KG1 (cell line): ENCODE results near the gene ME1.
A peak's percentile ranks its signal among the peaks of the same experiment; 100 is the strongest.
"Not testable (repeated sequence)": the region's sequence is repeated elsewhere in the genome, so short reads cannot be mapped to it uniquely, and the experiment has no call there.

Experiments used
- DNase-seq: peaks from one replicate; lab custom pipeline; 2025; lab: John Stamatoyannopoulos, UW

Gene ME1

DNA sequence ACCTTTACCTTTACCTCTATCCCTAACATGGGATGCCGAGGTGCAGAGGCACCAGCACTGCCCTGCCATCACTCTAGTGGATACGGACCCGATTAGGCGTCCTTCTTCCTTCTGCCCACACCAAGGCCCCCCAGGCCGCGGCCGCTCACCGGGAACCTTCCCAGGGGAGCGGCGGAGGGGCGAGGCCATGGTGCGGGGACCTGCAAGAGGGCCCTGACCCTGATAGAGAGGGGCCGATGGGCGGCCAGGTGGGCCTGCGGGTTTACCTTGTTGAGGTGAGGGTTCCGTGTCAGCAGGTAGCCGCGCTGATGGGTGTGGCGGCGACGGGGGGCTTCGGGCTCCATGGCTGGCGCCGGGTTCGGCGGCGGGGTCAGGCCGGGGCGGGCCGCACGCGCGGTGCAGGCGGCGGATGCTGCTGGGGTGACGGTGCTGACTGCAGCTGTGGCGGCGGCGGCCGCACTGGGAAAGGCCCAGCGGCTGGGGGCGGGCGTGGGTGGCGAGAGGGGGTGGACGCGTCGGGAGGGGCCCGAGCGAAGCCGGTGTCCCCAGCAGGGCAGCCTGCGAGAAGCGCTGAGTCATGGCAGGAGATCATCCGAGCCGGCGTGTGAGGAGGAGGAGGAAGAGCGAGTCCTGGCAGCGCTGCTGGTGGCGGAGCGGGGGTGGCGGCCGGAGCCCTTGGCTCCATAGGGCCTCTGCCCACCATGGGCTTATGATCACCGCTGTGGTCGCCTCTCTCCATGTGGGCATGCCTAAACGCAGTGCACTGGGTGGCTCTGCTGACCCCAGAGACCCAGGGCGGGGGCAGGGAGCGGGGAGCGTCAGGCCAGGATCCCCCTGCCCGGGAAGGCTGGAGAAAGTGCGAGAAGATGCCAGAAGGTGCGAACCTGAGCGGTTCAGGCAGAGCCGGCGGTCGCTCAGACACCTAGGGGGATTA lies at the start of gene ME1:
Gene ME1 (minus strand): TSS at position 441 of the 934 bp plus-strand sequence. CDS start 97 bp downstream, at position 344.
- no peak for DNase-seq

DNA sequence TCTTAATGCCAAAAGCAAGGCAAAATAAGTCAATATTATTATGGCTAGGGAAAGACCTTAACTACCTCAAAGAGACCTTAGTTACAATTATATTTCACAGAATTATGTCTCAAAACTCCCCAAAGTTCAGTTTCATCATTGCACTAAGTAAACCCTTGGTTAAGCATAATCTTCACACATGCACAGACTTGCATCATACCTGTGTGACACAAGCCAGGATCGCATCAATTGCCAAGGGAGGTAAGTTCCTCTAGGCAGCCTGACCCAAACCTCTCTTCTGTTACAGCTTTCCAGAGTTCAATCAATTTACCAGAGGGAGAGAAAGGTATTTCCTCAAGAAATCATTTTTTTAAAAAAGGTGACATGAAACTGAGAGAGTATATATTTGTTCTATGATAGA lies 49.6 kb upstream of the ME1 start:
- DNase-seq, result no peak

DNA sequence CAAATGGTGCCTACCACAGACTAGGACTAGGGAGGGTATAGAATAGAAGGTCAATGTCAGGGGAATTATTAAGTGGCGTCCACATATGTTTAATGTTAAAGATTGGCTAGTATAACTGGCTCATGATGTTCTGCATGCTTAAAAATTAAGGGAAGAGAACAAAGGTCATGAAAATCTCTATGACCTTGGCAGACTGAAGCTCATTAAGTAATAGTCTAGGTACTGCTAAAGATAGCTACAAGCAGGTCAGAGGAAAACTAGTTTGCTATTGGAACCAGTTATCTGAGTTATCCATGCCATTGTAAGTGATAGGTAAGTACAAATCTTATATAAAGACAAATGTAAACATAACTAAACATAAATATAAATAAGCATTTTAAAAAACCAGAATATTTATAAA lies 48.5 kb upstream of the ME1 start:
- no peak for DNase-seq

DNA sequence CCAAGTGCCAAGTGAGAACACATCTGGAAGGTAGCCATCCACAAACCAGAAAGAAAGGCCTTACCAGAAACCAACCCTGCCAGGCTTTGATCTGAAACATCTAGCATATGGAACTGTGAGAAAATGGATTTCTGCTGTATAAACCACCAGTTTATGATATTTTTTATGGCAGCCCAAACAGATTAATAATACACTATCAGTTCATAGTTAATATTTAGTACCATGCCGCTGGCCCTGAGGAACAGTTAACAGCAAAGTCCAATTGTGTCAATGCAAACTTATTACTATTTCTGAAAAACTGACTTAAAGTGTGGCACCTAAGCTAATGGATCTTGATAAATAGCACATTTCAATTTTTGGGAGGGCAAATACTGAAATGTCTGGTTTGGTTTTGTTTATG lies 46.1 kb upstream of the ME1 start:
- DNase-seq, result no peak

DNA sequence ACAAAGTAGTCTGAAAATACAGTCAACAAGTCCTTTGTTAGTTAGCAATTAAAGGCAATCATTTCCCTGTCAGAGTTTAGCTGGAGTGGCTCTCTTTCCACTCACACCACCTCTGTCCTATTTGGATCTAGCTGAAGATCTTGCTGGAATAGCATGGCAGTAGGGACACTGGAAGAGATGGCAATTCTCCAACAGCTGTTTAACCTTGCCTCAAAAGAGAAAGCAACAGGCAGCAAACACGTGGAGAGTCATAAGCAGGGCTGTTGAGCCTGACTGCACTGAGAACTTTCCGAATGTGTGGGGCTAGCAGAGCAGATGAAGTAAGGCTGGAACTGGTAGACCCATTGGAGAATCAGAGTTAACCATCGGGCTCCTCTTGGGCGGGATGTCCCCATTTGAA lies 43.5 kb upstream of the ME1 start:
- DNase-seq, result no peak

DNA sequence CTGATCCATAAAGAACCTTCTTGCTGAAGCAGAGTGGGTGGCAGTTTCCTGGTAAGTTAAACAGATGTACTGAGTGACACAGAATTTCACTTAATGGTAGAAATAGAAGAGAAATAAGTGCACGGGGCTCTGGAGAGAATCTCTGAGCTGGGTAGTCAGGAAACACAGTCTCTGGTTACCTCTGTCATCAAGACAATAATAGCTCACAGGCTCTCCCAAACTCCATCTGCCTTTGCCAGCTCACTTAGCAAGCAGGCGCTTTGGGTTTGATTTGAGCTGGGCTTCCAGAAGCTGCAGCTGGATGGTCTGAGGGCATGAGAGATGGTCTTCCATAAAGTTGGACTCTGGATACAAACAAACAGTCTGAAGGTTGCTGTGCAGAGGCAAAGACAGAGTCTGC lies 41.9 kb upstream of the ME1 start:
- DNase-seq, result no peak

DNA sequence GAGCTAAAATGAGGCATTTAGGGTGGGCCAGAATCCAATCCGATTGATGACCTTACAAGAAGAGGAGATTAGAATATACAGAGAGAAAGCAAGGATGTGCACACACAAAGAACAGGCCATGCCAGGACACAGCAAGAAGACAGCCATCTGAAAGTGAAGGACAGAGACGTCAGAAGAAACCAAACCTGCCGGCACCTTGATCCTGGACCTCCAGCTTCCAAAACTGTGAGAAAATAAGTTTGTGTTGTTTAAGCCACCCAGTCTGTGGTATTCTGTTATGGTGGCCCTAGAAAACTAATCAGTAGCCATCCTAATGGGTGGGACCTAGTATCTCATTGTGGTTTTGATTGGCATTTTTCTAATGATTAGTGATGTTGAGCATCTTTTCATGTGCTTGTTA lies 39.7 kb upstream of the ME1 start:
- DNase-seq, result no peak

DNA sequence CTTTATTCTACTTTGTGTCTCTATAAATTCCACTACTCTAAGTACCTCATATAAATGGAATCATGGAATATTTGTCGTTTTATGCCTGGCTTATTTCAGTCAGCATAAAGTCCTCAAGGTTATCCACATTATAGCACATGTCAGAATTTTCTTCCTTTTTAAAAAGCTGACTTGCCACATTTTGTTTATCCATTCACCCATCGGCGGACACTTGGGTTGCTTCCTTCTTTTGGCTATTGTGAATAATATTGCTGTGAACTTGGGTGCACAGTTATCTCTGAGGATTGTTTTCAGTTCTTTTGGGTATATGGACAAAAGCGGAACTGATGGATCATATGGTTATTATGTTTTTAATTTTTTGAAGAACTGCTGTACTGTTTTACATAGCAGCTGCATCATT lies 39.1 kb upstream of the ME1 start:
- DNase-seq, result no peak

DNA sequence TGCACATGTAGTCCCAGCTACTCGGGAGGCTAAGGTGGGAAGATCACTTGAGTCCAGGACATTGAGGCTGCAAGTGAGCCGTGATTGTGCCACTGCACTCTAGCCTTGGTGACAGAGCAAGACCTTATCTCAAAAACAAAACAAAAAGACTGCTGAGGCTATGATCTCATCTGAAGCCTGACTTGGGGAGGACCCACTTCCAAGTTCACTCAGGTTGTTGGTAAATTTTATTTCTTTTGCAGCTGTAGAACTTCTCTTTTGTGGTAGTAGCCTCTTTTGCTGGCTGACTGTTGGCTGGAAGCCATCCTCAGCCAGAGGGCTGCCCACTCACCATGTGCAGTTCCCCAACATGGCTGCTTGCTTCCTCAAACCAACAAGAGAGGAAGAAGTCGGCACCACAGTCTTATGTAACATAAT lies 36.8 kb upstream of the ME1 start:
- DNase-seq, result peak; percentile 59

DNA sequence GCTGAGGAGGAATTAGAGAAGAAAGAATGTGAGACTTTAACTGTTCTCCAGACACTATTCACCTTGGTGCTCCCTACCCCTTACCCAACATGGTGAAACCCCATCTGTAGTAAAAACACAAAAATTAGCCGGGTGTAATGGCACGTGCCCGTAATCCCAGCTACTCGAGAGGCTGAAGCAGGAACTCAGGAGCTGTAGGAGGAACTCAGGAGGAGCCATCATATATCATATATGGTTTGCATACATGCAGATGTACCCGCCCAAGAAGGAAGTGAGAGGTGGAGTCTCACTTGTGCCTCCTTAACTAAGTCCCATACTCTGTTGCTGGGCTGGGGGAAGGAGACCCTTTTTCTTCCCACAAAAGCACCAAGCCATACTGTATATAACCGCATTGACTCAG lies 35.5 kb upstream of the ME1 start:
- DNase-seq, result no peak

DNA sequence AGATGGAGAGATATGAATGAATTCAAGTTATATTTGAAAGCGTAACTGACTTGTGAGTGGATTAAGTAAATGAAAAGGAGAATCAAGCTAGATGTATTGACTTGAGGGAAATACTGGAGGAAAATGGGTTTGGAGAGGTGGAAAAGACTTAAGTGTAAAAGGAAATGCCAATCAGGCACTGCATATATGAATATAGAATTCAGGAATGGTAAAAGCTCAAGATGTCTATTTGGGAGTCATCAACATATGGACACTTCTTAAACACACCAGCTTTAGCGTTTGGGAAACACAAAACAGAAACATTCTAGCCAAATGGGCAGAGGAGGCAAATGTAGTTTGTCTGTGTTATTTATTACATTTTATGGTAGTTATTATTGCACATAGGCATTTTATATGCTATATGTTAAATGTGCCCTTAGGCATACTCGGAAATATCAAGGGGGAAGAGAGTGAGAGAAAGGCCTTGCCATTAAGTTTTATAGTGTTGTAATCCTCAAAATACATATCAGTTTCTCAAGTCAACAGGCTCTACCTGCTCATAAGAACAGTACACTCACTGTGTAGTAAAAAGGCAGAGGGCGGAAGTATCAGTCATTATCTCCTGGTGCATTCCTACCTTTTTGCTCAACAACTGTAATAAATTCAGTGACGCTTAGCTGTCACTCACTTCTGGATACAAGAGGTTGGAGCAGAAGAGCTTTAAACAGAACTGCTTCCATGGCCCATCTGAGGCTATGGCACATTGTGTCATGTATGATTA lies 33.7 kb upstream of the ME1 start:
- no peak for DNase-seq

DNA sequence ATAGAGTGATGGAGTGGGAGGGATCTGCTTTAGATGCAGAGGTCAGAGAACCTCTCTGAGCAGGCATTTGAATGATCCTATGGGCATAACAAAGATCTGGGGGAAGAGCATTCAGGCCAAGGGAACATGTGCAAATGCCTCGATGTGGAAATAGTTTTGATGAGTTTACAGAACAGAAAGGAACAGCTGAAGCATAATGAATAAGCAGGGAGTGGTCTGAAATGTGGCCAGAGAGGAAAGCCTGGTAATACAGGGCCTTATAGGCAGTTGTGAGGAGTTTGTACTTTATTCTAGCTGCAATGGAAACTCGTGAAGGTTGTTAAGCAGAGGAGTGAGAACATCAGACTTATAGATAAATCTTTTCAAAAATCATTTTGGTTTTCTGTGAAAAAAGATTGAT lies 33.0 kb upstream of the ME1 start:
- DNase-seq, result no peak

DNA sequence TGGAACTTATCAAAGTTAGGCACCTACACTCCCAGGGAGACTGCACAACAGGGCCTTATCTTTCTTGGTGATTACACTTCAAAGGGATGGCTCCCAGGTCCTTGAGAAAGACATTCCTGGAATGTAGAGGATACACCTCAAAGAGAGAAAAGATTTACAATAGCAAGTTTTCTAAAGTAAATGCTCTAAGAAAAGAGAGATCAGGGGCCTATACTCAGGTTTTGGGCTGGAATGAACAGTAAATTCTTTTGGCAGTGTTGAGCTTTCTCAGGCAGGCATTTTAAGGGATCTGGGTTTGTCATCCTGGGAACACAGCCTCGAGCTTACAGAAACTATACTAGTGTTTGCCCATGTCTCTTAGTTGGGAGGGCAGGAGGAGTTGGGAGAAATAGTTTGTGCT lies 31.7 kb upstream of the ME1 start:
- no peak for DNase-seq

DNA sequence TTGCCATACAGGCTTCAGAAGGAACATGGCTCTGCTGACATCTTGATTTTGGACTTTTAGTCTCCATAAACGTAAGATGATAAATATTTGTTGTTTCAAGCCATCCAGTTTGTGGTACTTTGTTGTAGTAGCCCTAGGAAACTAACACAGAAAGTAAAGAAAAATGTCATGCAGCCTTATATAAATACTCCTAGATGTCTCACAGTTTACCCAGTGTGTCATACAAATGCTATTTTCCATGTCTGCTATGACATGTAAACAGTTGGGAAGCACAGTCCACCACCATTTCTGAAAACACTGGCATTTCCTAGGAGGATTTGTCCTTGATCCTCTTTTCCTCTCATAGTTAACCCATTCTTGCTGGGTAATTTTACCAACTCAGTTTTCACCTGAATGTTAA lies 30.6 kb upstream of the ME1 start:
- DNase-seq, result no peak

DNA sequence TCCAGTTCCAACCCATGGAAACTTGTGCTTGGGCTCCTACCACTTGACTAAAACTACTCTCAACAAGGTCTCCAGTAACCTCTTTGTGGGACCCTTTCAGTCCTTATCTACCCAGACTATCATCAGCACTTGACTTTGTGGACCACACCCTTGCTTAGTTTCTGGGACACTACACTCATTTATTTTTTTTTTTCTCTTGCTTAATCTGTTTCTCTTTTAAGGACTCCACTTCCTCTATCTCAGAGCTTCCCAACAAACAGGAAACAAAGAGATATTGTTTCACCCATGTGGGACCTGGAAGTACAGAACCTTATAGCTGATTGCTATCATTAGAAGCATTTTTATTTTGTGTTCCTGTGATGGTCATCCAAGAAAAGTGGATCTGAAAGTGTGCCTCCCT lies 28.8 kb upstream of the ME1 start:
- DNase-seq, result no peak

DNA sequence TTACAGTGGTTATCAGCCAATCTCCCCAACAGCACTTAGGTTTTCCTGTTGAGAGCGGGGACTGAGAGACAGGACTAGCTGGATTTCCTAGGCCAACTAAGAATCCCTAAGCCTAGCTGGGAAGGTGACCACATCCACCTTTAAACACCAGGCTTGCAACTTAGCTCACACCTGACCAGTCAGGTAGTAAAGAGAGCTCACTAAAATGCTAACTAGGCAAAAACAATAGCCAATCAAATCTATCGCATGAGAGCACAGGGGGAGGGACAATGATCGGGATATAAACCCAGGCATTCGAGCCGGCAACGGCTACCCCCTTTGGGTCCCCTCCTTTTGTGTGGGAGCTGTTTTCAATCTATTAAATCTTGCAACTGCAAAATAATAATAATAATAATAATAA lies 19.2 kb upstream of the ME1 start:
- not testable (repeated sequence) for DNase-seq

DNA sequence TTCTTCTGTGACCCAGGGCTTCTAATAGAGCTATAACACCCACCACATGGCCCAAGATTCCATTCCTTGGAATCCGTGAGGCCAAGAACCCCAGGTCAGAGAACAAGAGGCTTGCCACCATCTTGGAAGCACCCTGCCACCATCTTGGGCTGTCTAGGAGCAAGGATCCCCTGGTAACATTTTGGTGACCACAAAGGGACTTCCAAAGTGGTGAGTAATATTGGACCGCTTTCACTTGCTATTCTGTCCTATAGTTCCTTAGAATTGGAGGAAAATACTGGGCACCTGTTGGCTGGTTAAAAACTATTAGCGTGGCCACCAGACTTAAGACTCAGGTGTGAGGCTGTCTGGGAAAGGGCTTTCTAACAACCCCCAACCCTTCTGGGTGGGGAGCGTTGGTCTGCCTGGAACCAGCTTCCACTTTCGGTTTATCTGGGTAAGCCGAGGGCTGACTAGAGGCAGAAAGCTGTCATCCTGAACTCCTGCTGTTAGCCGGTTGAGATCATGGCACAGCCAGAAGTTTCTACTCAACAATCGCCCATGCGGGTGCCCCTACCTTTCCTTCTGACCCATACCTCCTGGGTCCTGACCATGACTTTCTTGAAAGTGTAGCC lies 13.3 kb upstream of the ME1 start:
- DNase-seq, result not testable (repeated sequence)

DNA sequence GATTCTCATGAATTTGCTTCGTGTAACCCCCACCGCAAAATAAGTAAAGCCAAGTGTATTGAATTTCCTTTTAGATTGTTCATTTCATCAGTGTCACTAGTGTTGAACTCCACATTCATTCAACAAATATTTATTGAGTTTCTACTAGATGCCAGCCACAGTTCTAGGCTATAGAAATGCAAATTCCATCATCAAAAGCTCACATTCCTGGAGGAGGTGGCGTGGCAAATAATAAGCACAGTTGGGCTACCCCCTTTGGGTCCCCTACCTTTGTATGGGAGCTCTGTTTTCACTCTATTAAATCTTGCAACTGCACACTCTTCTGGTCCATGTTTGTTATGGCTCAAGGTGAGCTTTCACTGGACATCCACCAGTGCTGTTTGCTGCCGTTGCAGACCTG lies 12.7 kb upstream of the ME1 start:
- no peak for DNase-seq

DNA sequence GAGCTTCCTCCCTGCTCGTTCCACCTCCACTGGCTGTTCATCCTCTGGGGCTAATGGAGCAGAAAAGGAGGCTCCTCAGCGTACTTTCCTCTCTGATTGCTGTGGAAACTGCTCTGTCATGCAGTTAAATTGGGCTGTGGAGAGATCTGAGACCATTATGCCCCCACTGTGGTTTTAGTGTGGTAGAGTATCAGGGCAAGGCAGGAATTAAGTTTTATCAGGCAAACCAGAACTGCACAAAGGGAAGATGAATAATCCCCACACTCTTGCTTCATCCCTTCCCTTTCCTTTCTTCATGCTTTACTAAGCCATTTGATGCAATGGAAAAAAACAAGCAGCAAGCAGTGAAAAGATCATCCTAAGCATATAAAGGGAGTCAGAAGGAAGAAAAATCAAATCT lies 11.9 kb upstream of the ME1 start:
- no peak for DNase-seq

DNA sequence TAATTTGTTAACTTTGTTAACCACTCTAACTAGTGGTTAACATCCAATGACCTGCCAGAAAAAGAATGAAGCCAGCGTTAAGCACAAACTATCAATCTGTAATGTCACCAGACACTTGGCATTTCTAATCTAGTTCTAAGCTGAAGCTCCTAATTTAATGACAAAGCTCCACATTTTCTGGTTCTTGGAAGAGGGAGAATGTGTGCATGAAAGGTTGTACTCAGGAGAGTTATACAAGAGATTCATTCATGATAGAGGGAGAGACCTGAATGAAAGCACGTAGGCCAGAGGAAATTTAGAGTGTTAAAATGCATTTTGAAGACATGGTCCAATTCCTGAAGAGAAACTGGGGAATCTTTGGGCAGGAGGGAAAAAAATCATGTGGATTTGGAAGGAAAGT lies 8.3 kb upstream of the ME1 start:
- DNase-seq, result no peak

DNA sequence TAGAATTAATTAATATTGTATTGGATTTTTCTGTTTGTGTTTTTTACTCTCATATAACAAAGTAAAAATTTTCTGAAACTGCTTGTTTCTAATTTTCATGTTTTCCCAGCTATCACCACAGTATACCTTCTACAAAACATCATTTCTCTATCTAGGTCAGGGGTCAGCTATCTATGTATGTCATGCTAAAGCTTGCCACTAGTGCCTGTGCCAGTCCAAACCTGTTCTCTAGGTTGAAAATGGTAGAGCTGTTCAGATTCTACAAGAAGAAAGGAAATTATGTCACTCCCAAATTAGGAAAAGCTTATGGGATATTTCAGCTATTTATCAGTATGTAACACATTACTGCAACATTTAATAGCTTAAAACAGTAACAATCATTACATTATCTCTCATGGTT lies 5.8 kb upstream of the ME1 start:
- no peak for DNase-seq

DNA sequence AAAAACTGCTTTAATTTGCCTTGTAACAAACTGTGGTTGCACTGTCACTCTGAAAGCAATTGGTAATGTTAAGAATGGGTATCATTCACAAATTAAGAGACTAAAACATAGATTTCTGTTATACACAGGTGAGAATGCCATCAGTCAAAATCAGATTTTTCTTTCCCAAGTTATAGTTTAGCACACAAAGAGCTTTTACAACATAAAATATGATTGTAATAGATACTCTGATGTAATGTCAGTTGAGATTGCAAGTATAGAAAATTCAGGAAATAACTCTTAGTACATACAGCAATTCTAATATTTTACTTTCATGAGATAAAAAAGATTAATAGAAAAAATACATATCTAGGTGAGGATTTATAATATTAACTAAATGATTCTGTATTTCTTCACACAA lies 2.3 kb upstream of the ME1 start:
- no peak for DNase-seq

DNA sequence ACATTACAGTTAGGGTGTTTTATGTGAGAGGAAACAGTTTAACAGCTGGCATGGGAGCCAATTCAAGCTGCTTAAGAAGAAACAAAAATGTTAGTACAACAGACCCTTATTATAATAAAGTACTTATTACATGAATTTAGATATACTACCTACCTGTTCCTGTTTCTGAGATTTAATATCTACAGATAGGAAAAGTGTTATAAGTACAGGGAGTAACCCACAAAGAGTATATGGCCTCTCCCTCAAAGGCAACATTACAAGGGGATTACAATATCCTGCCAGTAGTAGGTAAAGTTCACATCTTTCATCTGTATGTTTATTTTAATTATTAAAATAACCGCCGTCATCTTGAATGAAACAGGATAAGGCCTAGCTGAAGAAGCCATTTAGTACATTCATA lies 1.8 kb upstream of the ME1 start:
- no peak for DNase-seq
